Body of pancreas (tissue), 4 donors: ENCODE results near the gene FCHSD2. TPM values are rescaled to one million over a fixed set of nuclear protein-coding genes. Genes with fewer than 3 reads are reported as not detected.
A peak's percentile ranks its signal among the peaks of the same experiment; 100 is the strongest.

Source experiments
- ATAC-seq: fragments of 150-250 bp; one replicate; pipeline ENCODE4 v1.9.1; 2016
- DNase-seq, 4 donors: peaks; one replicate each; pipeline ENCODE4 v3.0.0-alpha.2; 2019
- H3K27ac ChIP-seq, 4 donors: fragments of 200-600 bp; sonication (generic); 1 replicate in 3 of 4; 2 replicates in 1 of 4; pipeline versions ENCODE4 v1.5.1 to v1.6.1; 2016 to 2019; ENCODE audit warnings: mild to moderate bottlenecking in 1 of 4, mixed read lengths in 1 of 4, moderate library complexity in 1 of 4
- H3K27me3 ChIP-seq, 2 donors: fragments of 200-600 bp; sonication (generic); one replicate each; pipeline ENCODE4 v1.6.0; 2016; ENCODE audit warnings: mild to moderate bottlenecking in 1 of 2
- H3K36me3 ChIP-seq, 2 donors: fragments of 200-600 bp; sonication (generic); replicated peaks in 1 of 2; 2 replicates each; pipeline ENCODE4 v1.5.1; 2016; ENCODE audit warnings: low read depth in 2 of 2; ENCODE audit not compliant: insufficient read depth in 1 of 2
- H3K4me1 ChIP-seq: fragments of 200-600 bp; sonication (generic); one replicate; pipeline ENCODE4 v1.6.0; 2016
- H3K4me3 ChIP-seq, 2 donors: fragments of 200-600 bp; sonication (generic); 1 replicate in 1 of 2; 2 replicates in 1 of 2; pipeline ENCODE4 v1.5.1; 2016 to 2019
- H3K9me3 ChIP-seq, 3 donors: fragments of 200-600 bp; sonication (generic); 1 replicate in 2 of 3; 2 replicates in 1 of 3; pipeline ENCODE4 v1.5.1; 2016
- CTCF ChIP-seq, 7 experiments: fragments of 450-650 bp in 4 of 7; fragments of 200-600 bp in 3 of 7; sonication (generic) in 3 of 7; IDR thresholded peaks; one replicate each; pipeline ENCODE4 v1.5.1; 2016 to 2019; ENCODE audit warnings: antibody characterized with exemption in 7 of 7
- POLR2A ChIP-seq, 3 donors: fragments of 450-650 bp; IDR thresholded peaks; one replicate each; pipeline ENCODE4 v1.6.1; 2016; ENCODE audit warnings: antibody characterized with exemption in 3 of 3, mild to moderate bottlenecking in 2 of 3
- WGBS, 2 donors: methylation state at CpG; one replicate each; pipeline ENCODE4 v1.1.5; 2017; 5-methylcytosine and 5-hydroxymethylcytosine counted together
- intact Hi-C: fragments of 100-400 bp; cut with DNase I; formaldehyde crosslinking; loops from one replicate; pipeline ENCODE4 v1.15.1; 2023
- total RNA-seq, 2 donors: library from RNA; depleted of rRNA; stranded (reverse); fragments of >200 nt; gene quantifications; one replicate each; pipeline ENCODE4 v1.1.0, GENCODE V29; 2016

Gene FCHSD2
- total RNA-seq, 2 donors from 2014 or later, result 7.3 to 8.0 TPM

GRCh38 chr11:72996959-72997358 is 145.2 kb downstream of the FCHSD2 start:
- H3K27me3 ChIP-seq, result no peaks in the 10 kb centered on the region
- H3K4me3 ChIP-seq, result no peak overlapping the region
- WGBS, 2 donors, result 57 to 78% methylated on average over 3 of the region's 3 CpGs
- intact Hi-C loops, result no loop called here
- H3K4me1 ChIP-seq, result peaks cover 12% of the 10 kb centered on the region
- no peaks in the 10 kb centered on the region for H3K36me3 ChIP-seq
- no peak for ATAC-seq
- no peak overlapping the region for H3K27ac ChIP-seq
- DNase-seq, result no peak
- no peak for TF ChIP-seq POLR2A (IDR thresholded peaks at IDR 0.05)
- no peak for TF ChIP-seq CTCF (IDR thresholded peaks at IDR 0.05)
- H3K9me3 ChIP-seq, result peaks cover 0 to 6% (median 0%) of the 10 kb centered on the region in 3 donors

- no peak for ATAC-seq
- intact Hi-C loops, result no loop called here
- peaks cover 15% of the 10 kb centered on the region for H3K4me1 ChIP-seq
- peaks cover 0 to 3% of the 10 kb centered on the region in 2 donors for H3K36me3 ChIP-seq
- no peak overlapping the region for H3K27ac ChIP-seq
- H3K9me3 ChIP-seq, result no peaks in the 10 kb centered on the region
- DNase-seq, result no peak
- no peak for TF ChIP-seq CTCF (IDR thresholded peaks at IDR 0.05)
- TF ChIP-seq POLR2A (IDR thresholded peaks at IDR 0.05), result no peak
- 33 to 50% methylated on average over 1 of the region's 1 CpG for WGBS, 2 donors
- no peak overlapping the region for H3K4me3 ChIP-seq
- H3K27me3 ChIP-seq, result no peaks in the 10 kb centered on the region
These were observed 152.4 kb downstream of the FCHSD2 start for GRCh38 chr11:72989727-72990126.

GRCh38 chr11:72988821-72989220 is 153.3 kb downstream of the FCHSD2 start:
- Histone ChIP-seq H3K27ac (no peak overlapping the region), H3K4me3 (no peak overlapping the region), H3K36me3 (peaks cover 0 to 3% of the 10 kb centered on the region in 2 donors), H3K9me3 (no peaks in the 10 kb centered on the region), H3K27me3 (no peaks in the 10 kb centered on the region), H3K4me1 (peaks cover 24% of the 10 kb centered on the region)
- TF ChIP-seq POLR2A (IDR thresholded peaks at IDR 0.05), result no peak
- no peak for TF ChIP-seq CTCF (IDR thresholded peaks at IDR 0.05)
- DNase-seq, result no peak
- 80 to 84% methylated on average over 3 of the region's 3 CpGs for WGBS, 2 donors
- intact Hi-C loops, result no loop called here
- ATAC-seq, result no peak

- intact Hi-C loops, result no loop called here
- Histone ChIP-seq H3K4me1 (peaks cover 24% of the 10 kb centered on the region), H3K9me3 (no peaks in the 10 kb centered on the region), H3K36me3 (peaks cover 0 to 3% of the 10 kb centered on the region in 2 donors), H3K27ac (peak overlapping the region; percentile 23 to 56 (median 49)), H3K4me3 (no peak overlapping the region), H3K27me3 (no peaks in the 10 kb centered on the region)
- DNase-seq, result peak; percentile 21 to 55 (median 40)
- TF ChIP-seq POLR2A (IDR thresholded peaks at IDR 0.05), result no peak
- TF ChIP-seq CTCF (IDR thresholded peaks at IDR 0.05), result no peak
- ATAC-seq, result peak; percentile 87
These were observed 156.5 kb downstream of the FCHSD2 start for GRCh38 chr11:72985645-72986044.

- H3K9me3 ChIP-seq, result no peaks in the 10 kb centered on the region
- 28 to 45% methylated on average over 3 of the region's 3 CpGs for WGBS, 2 donors
- TF ChIP-seq CTCF (IDR thresholded peaks at IDR 0.05), result no peak
- no peak for TF ChIP-seq POLR2A (IDR thresholded peaks at IDR 0.05)
- H3K27me3 ChIP-seq, result no peaks in the 10 kb centered on the region
- H3K4me1 ChIP-seq, result peaks cover 19% of the 10 kb centered on the region
- ATAC-seq, result no peak
- no peak overlapping the region for H3K4me3 ChIP-seq
- peak overlapping the region in 3 of 4 donors; percentile 8 to 47 (median 22) for H3K27ac ChIP-seq
- peak in 1 of 4 donors; percentile 24 for DNase-seq
- intact Hi-C loops, result no loop called here
- H3K36me3 ChIP-seq, result peaks cover 0 to 3% of the 10 kb centered on the region in 2 donors
These were observed 157.6 kb downstream of the FCHSD2 start for GRCh38 chr11:72984453-72985077.
